ENCODE data around the gene MANBA.
A peak's percentile ranks its signal among the peaks of the same experiment; 100 is the strongest.

MANBA gene

DNA sequence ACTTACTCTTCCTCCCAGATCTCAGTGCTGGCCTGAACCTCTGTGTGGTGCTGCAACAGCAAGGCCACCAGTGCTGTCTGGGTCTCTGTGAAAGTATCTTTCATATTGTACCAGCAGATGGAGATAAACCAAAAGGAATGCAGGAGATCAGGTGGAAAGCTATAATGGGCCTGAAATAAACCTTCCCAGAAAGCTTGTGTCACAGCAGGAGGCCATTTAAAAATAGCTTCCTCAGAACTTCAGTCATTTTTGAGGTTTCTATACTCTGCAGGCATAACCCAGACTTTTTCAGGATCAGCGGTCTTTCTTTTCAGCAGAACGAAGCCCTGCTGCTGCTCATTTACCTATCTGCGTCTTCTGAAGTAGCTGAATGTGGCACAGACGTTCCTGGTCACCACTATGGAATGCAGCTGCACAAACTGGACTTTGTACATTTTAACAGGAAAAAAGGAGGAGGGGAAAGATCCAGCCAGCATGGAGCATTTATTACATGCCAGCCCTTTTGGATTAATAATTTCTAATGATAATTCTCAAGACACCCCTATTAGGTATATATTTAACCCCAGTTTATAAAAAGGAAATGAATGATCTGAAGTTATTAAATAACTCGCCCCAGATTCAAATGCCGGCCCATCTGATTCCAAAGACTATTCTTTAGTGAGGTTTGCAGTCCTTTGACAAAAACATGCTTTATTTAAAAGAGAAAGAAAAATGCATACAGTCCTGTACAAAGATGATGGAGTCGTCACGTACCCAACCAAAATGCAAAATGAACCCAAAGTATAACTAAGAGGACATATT, 139.9 kb downstream of the MANBA start:
- TF ChIP-seq, protein P1, sequence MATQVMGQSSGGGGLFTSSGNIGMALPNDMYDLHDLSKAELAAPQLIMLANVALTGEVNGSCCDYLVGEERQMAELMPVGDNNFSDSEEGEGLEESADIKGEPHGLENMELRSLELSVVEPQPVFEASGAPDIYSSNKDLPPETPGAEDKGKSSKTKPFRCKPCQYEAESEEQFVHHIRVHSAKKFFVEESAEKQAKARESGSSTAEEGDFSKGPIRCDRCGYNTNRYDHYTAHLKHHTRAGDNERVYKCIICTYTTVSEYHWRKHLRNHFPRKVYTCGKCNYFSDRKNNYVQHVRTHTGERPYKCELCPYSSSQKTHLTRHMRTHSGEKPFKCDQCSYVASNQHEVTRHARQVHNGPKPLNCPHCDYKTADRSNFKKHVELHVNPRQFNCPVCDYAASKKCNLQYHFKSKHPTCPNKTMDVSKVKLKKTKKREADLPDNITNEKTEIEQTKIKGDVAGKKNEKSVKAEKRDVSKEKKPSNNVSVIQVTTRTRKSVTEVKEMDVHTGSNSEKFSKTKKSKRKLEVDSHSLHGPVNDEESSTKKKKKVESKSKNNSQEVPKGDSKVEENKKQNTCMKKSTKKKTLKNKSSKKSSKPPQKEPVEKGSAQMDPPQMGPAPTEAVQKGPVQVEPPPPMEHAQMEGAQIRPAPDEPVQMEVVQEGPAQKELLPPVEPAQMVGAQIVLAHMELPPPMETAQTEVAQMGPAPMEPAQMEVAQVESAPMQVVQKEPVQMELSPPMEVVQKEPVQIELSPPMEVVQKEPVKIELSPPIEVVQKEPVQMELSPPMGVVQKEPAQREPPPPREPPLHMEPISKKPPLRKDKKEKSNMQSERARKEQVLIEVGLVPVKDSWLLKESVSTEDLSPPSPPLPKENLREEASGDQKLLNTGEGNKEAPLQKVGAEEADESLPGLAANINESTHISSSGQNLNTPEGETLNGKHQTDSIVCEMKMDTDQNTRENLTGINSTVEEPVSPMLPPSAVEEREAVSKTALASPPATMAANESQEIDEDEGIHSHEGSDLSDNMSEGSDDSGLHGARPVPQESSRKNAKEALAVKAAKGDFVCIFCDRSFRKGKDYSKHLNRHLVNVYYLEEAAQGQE (IDR thresholded peaks at IDR 0.05; ENCODE audit: low read depth), result no peak
- 0 out of 2 replicates have a peak, but pooled peaks have one; percentile 43 for TF ChIP-seq TCF12 (IDR thresholded peaks at IDR 0.05; ENCODE audit: low read depth)
- TF ChIP-seq, protein P2, sequence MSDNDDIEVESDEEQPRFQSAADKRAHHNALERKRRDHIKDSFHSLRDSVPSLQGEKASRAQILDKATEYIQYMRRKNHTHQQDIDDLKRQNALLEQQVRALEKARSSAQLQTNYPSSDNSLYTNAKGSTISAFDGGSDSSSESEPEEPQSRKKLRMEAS (IDR thresholded peaks at IDR 0.05), result 0 out of 2 replicates have a peak, but pooled peaks have one; percentile 9
- TF ChIP-seq USF1 (IDR thresholded peaks at IDR 0.05), result no peak
- peak; percentile 91 for TF ChIP-seq RAD21 (IDR thresholded peaks at IDR 0.05; ENCODE audit: low read depth)
- TF ChIP-seq TEAD4 (IDR thresholded peaks at IDR 0.05), result peak; percentile 64

DNA sequence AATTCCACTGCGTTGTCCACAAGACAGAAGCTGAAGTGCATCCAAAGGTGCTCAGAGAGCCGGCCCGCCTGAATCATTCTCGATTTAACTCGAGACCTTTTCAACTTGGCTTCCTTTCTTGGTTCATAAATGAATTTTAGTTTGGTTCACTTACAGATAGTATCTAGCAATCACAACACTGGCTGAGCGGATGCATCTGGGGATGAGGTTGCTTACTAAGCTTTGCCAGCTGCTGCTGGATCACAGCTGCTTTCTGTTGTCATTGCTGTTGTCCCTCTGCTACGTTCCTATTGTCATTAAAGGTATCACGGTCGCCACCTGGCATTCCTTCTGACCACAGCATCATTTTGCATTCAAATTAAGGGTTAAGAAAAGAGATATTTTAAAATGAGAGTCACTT, 144.1 kb downstream of the MANBA start:
- TF ChIP-seq RAD21 (IDR thresholded peaks at IDR 0.05; ENCODE audit: low read depth) (no peak), FOXM1 (IDR thresholded peaks at IDR 0.05; ENCODE audit: borderline replicate concordance, low read depth) (no peak), TEAD4 (IDR thresholded peaks at IDR 0.05) (no peak), YY1 (IDR thresholded peaks at IDR 0.05; ENCODE audit: low read depth) (no peak)

- no peak for TF ChIP-seq EP300 (IDR thresholded peaks at IDR 0.05; ENCODE audit: borderline replicate concordance)
- TF ChIP-seq TAF1 (IDR thresholded peaks at IDR 0.05; ENCODE audit: low read depth), result no peak
- no peak for TF ChIP-seq EGR1 (IDR thresholded peaks at IDR 0.05)
- no peak for TF ChIP-seq ZBTB7A (IDR thresholded peaks at IDR 0.05; ENCODE audit: low read depth)
- TF ChIP-seq FOXM1 (IDR thresholded peaks at IDR 0.05; ENCODE audit: borderline replicate concordance, low read depth), result no peak
Observed at GRCh38 chr4:102614801-102615200, 146.0 kb downstream of the MANBA start.

DNA sequence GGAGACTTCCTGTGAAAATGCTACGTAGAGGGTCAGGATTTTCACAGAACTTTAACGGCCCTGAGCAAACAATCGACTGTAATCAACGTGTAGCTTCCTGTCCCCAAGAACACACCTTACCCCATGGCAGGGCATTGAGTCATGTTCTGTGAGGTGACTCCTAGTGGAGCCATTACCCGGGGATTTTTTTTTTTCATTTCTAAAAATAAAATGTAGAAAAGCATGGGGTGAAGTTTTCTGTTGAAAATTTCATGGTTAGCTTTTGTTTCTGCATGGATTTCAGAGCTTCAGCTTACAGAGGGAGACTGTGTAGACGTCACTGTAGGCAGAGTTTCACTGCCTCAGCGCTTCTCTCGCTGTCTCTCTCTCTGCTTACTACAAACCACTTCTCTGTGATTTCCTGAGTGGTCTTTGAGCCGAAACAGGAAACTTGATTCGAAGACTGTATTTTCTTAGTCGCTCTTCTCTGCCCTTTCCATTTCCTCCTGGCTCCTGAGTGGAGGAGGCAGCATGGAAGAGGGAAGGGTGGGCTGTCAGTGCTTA, 147.9 kb downstream of the MANBA start:
- TF ChIP-seq YY1 (IDR thresholded peaks at IDR 0.05; ENCODE audit: low read depth) (no peak), EP300 (IDR thresholded peaks at IDR 0.05; ENCODE audit: borderline replicate concordance) (no peak), CREB1 (IDR thresholded peaks at IDR 0.05; ENCODE audit: low read depth) (no peak), FOXM1 (IDR thresholded peaks at IDR 0.05; ENCODE audit: borderline replicate concordance, low read depth) (no peak), TAF1 (IDR thresholded peaks at IDR 0.05; ENCODE audit: low read depth) (no peak), TCF12 (IDR thresholded peaks at IDR 0.05; ENCODE audit: low read depth) (no peak), TEAD4 (IDR thresholded peaks at IDR 0.05) (no peak), CEBPB (IDR thresholded peaks at IDR 0.05) (no peak)
- TF ChIP-seq, protein P1 (IDR thresholded peaks at IDR 0.05; ENCODE audit: low read depth), result no peak
- TF ChIP-seq, protein P2 (IDR thresholded peaks at IDR 0.05), result no peak

DNA sequence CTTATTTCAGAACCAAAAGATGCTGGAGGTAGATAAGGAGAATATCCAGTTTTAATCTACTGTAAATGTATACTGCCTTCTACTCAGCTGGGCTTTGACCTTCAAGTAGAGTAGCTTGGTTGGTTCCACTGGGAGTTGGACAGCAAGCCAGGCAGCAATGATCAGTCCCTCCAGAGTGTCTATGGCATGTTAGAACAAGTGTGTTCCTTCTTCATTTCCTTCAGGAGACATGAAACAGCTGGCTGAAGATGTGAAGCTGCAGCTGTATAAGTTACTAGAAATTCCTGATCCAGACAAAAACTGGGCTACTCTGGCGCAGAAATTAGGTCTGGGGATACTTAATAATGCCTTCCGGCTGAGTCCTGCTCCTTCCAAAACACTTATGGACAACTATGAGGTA, 148.6 kb downstream of the MANBA start:
- TF ChIP-seq TCF12 (IDR thresholded peaks at IDR 0.05; ENCODE audit: low read depth), result no peak
- TF ChIP-seq, protein P2 (IDR thresholded peaks at IDR 0.05), result no peak
- TF ChIP-seq EGR1 (IDR thresholded peaks at IDR 0.05), result no peak
- no peak for TF ChIP-seq YY1 (IDR thresholded peaks at IDR 0.05; ENCODE audit: low read depth)
- TF ChIP-seq USF1 (IDR thresholded peaks at IDR 0.05), result no peak
- no peak for TF ChIP-seq CREB1 (IDR thresholded peaks at IDR 0.05; ENCODE audit: low read depth)
- no peak for TF ChIP-seq FOXM1 (IDR thresholded peaks at IDR 0.05; ENCODE audit: borderline replicate concordance, low read depth)
- no peak for TF ChIP-seq EP300 (IDR thresholded peaks at IDR 0.05; ENCODE audit: borderline replicate concordance)
- TF ChIP-seq, protein P1 (IDR thresholded peaks at IDR 0.05; ENCODE audit: low read depth), result no peak
- no peak for TF ChIP-seq CEBPB (IDR thresholded peaks at IDR 0.05)
- no peak for TF ChIP-seq RAD21 (IDR thresholded peaks at IDR 0.05; ENCODE audit: low read depth)
- TF ChIP-seq TAF1 (IDR thresholded peaks at IDR 0.05; ENCODE audit: low read depth), result no peak
- TF ChIP-seq ZBTB7A (IDR thresholded peaks at IDR 0.05; ENCODE audit: low read depth), result no peak
- no peak for TF ChIP-seq TEAD4 (IDR thresholded peaks at IDR 0.05)
- no peak for TF ChIP-seq NFIC (IDR thresholded peaks at IDR 0.05)
